Fibroblast of villous mesenchyme (primary cell): Measurements from ENCODE around the gene FRAS1. TPM values are rescaled to one million over a fixed set of nuclear protein-coding genes. Genes with fewer than 3 reads are reported as not detected.
A peak's percentile ranks its signal among the peaks of the same experiment; 100 is the strongest.

Source experiments
- DNase-seq: peaks from one replicate; pipeline ENCODE4 v3.0.0-alpha.2; 2010; ENCODE audit warnings: low read depth
- H3K4me3 ChIP-seq: 2 replicates; pipeline ENCODE4 v1.5.1; 2011; ENCODE audit warnings: low read depth, mild to moderate bottlenecking, low read length
- total RNA-seq: library from RNA; depleted of rRNA; stranded (reverse); fragments of >200 nt; gene quantifications from 2 replicates; pipeline ENCODE4 v1.2.3, GENCODE V29; 2012
- TF ChIP-seq, protein P1 (sequence below): IDR thresholded peaks from 2 replicates; pipeline ENCODE4 v1.5.1; 2012; ENCODE audit warnings: low read depth, mild to moderate bottlenecking, low read length; ENCODE audit not compliant: insufficient read depth

FRAS1 gene
- total RNA-seq, 1 donor, result 1.3 TPM

DNA sequence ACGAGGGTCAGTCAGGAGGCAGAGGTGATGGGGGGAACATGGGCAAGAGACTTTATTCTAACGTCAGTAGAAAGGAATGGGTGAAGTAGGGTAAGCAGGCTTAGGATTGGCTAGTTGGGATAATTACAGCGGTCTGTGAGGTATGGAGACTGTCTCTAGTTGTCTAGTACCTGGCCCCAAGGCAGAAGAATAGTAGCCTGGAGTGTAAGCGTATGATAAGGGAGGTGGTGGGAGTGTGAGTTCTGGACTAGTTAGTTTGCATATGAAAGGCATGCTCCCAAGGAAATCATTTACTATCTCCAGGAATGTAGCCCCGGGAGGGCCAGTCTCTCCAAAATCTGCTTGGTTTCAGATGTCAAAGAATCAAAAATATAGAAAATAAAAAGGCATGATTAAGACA lies 274.8 kb downstream of the FRAS1 start:
- H3K4me3 ChIP-seq, result no peak overlapping the region
- no peak for DNase-seq
- TF ChIP-seq, protein P1, sequence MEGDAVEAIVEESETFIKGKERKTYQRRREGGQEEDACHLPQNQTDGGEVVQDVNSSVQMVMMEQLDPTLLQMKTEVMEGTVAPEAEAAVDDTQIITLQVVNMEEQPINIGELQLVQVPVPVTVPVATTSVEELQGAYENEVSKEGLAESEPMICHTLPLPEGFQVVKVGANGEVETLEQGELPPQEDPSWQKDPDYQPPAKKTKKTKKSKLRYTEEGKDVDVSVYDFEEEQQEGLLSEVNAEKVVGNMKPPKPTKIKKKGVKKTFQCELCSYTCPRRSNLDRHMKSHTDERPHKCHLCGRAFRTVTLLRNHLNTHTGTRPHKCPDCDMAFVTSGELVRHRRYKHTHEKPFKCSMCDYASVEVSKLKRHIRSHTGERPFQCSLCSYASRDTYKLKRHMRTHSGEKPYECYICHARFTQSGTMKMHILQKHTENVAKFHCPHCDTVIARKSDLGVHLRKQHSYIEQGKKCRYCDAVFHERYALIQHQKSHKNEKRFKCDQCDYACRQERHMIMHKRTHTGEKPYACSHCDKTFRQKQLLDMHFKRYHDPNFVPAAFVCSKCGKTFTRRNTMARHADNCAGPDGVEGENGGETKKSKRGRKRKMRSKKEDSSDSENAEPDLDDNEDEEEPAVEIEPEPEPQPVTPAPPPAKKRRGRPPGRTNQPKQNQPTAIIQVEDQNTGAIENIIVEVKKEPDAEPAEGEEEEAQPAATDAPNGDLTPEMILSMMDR, result no peak

DNA sequence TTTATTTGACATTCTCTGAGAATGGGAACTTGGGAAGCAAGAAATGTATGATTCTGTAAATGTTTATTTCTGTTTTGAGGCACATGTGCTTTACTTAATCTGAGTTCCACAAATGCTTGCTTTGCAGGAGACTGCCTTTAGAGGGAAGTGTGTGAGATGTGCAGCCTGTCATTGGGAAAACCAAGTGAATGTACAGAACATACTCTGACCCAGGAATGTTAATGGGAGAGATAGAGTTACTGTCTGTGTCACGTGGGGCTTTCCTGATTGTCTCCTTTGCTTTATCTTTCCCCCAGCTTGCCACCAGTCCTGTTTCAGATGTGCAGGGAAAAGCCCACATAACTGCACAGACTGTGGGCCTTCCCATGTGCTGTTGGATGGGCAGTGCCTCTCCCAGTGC lies 275.9 kb downstream of the FRAS1 start:
- peak; percentile 28 for DNase-seq
- TF ChIP-seq, protein P1, result no peak
- no peak overlapping the region for H3K4me3 ChIP-seq

DNA sequence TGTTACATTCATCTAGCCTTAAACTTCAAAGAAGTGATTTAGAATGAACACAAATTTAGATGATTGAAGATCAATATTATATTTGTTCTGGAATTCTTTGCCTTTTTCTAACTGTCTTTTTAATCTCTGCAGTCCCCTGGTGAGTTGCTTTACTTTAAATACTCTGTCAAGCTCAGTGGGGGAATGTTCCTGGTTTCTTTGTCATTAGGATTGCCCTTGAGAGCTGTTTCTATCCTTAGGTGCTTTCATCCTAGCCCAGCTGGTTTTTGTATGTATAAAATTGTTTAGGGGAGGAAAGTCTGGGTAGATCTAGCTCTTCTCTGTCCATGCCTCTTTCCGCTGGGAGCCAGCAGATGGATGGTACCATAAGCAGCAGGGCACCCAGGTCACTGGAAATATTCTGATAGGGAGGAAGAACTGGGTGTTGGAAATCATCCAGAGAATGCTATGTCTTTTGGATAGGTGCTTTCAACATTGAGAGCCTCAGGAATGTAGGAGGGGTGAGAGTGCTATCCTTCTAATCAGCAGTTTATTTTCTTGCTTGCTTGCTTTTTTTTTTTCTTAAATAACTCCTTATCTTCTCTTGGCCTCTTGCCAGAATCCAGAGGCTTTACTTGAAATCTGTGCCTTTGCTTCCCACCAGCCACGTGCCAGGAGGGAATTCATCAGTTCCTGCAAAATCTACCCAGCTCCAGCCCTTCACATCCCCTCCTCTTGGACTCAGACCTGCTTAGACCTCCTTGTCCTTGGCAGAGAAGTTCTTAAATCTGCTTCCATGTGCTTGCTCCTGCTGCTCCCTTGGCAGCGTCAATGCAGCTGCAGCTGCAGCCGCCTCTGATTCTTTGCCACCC lies 279.2 kb downstream of the FRAS1 start:
- DNase-seq, result peak; percentile 88
- H3K4me3 ChIP-seq, result no peak overlapping the region
- TF ChIP-seq, protein P1, result no peak

DNA sequence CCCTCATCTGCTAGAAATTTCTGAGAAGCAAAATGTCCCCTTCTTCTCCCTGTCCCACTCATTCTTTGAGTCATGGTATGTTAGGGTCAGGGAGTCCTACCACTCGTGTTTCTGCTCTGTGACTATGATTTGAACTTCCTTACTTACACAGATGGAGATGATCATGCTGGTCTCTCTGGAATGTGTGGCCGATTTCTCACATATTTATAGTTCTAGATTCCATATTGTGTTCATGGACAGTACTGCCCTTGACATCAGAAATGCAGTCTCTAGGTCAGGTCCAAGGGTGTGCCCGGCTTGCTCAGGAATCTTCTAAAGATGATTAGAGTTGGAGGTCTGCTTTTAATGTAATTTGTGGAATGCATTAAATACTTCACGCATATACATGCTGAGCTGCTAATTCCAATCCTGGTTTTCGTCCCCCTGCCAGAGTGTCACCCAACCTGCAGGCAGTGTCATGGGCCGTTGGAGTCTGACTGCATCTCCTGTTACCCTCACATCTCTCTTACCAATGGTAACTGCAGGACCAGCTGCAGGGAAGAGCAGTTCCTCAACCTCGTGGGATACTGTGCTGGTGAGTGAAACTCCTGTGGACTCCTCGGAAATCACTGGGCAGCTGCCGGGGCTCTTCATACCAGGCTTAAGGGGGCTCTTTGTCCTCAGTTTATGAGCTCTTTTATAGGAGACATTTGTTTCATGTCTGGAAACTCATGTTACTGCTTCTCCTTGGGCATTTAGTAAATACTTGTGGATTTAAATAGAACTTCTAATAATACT lies 280.3 kb downstream of the FRAS1 start:
- peak; percentile 9 for DNase-seq
- TF ChIP-seq, protein P1, result no peak
- no peak overlapping the region for H3K4me3 ChIP-seq

DNA sequence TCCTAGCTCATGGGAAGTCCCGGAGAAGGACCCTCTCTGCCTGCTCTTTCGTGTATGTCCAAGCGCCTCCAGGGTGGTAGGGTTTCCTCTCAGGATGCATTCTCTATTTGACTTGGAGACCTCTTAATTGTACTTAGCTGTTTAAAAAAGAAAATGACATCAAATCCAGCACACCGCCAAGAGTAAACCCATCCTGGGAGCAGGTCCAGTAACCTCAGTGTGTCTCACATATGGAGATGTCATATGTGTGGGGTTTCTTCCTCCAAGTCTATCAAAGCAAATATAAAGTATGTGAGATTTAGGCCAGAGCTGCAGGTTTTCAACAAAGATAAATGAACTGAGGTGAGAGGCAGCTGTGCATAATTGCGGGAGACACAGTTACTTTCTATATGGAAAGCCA lies 285.0 kb downstream of the FRAS1 start:
- H3K4me3 ChIP-seq, result no peak overlapping the region
- DNase-seq, result no peak
- TF ChIP-seq, protein P1, result no peak

DNA sequence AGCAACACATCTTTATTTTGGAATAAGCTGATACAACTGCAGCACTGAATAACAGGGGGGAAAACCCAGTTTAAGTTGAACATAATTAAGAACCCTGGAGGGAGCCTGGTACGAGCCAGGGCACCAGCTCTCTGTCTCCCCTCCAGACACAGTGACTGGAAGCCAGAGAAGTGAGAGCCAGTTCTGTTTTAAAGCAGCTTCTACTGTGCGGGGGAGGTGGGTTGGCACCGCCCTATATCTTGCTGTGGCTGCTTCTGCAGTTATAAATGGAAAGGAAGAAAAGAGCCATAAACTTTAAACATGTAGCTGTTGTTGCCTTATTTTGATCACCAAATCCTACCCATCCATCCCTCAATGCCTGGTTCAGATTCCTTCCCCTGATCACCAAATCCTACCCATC lies 286.6 kb downstream of the FRAS1 start:
- TF ChIP-seq, protein P1, result no peak
- DNase-seq, result no peak
- no peak overlapping the region for H3K4me3 ChIP-seq
